HepG2 (cell line): ENCODE measurements around the gene RBM3. TPM values are rescaled to one million over a fixed set of nuclear protein-coding genes. Genes with fewer than 3 reads are reported as not detected.

Experiments
- ATAC-seq: fragments of 200-7000 bp; cut with Tn5 transposase; 3 replicates; pipeline ENCODE4 v1.9.1; 2020; ENCODE audit warnings: mild to moderate bottlenecking, moderate library complexity
- Bru-seq: library from RNA; stranded (reverse); fragments of 400-500 nt; gene quantifications from one replicate; lab custom pipeline; 2021; lab: Mats Ljungman, UMichigan
- BruChase-seq, 2 experiments: library from RNA; stranded (reverse); fragments of 400-500 nt; gene quantifications; one replicate each; lab custom pipeline; 2021; lab: Mats Ljungman, UMichigan
- BruUV-seq: library from RNA; stranded (reverse); fragments of 400-500 nt; replicated peaks from 2 replicates; lab custom pipeline; 2021; lab: Mats Ljungman, UMichigan
- CTCF ChIA-PET: fragments of 300-600 bp; formaldehyde crosslinking; extraction: SDS; loops from one replicate; lab custom pipeline; 2021; ENCODE audit warnings: low total read pairs, inconsistent platforms, low intra/inter-chr PET ratio; lab: Yijun Ruan, JAX
- POLR2A ChIA-PET: fragments of 350-600 bp; sonication (Branson Sonifier 250); formaldehyde crosslinking; loops from one replicate; lab custom pipeline; 2020; ENCODE audit warnings: antibody characterized with exemption, inconsistent platforms; lab: Yijun Ruan, JAX
- DNase-seq: peaks from one replicate; pipeline ENCODE4 v3.0.0-alpha.2; 2015; ENCODE audit warnings: low spot score
- FAIRE-seq: peaks from 3 replicates; lab custom pipeline; 2011; peaks lifted over from hg19 to GRCh38; lab: Jason Lieb, UNC
- H2AFZ ChIP-seq: one replicate; pipeline ENCODE4 v1.6.1; 2011; ENCODE audit warnings: low read length, inconsistent platforms
- H3K27ac ChIP-seq: fragments of 300-600 bp; 3 replicates; pipeline ENCODE4 v1.8.0; 2011; ENCODE audit warnings: mixed run types, mild to moderate bottlenecking, mixed read lengths, low read length, inconsistent platforms; ENCODE audit not compliant: insufficient read depth; ENCODE audit errors: extremely low read length
- H3K27me3 ChIP-seq, 2 experiments: fragments of 200-600 bp in 1 of 2; 2 replicates in 1 of 2; 3 replicates in 1 of 2; pipeline versions ENCODE4 v1.6.0 to v1.8.0; 2011; ENCODE audit warnings: low read length in 2 of 2, mild to moderate bottlenecking in 2 of 2, moderate library complexity in 2 of 2, inconsistent platforms in 1 of 2; ENCODE audit not compliant: insufficient read depth in 2 of 2, control insufficient read depth in 1 of 2
- H3K36me3 ChIP-seq, 2 experiments: fragments of 200-600 bp in 1 of 2; replicated peaks in 1 of 2; 2 replicates in 1 of 2; 3 replicates in 1 of 2; pipeline versions ENCODE4 v1.5.1 to v1.8.0; 2011; ENCODE audit warnings: low read length in 2 of 2, inconsistent platforms in 1 of 2; ENCODE audit not compliant: insufficient read depth in 2 of 2, control insufficient read depth in 1 of 2
- H3K4me1 ChIP-seq: 2 replicates; pipeline ENCODE4 v1.5.1; 2012; ENCODE audit warnings: low read length, inconsistent platforms; ENCODE audit not compliant: insufficient read depth
- H3K4me2 ChIP-seq: 2 replicates; pipeline ENCODE4 v1.6.0; 2011; ENCODE audit warnings: low read depth, low read length, inconsistent platforms
- H3K4me3 ChIP-seq, 3 experiments: fragments of 200-600 bp in 1 of 3; sonication (generic), shearing (Covaris generic) in 1 of 3; replicated peaks in 1 of 3; 2 replicates each; pipeline ENCODE4 v1.5.1; 2011 to 2016; ENCODE audit warnings: low read length in 3 of 3, inconsistent platforms in 2 of 3, low read depth in 2 of 3, mild to moderate bottlenecking in 2 of 3, control low read depth in 1 of 3, mixed read lengths in 1 of 3; ENCODE audit not compliant: insufficient read depth in 1 of 3
- H3K79me2 ChIP-seq: one replicate; pipeline ENCODE4 v1.6.1; 2011; ENCODE audit warnings: low read length, inconsistent platforms; ENCODE audit not compliant: insufficient read depth
- H3K9ac ChIP-seq: 2 replicates; pipeline ENCODE4 v1.6.0; 2011; ENCODE audit warnings: mild to moderate bottlenecking, low read depth, low read length, inconsistent platforms; ENCODE audit not compliant: insufficient read depth
- H3K9me3 ChIP-seq: 2 replicates; pipeline ENCODE4 v1.5.1; 2012; ENCODE audit warnings: mild to moderate bottlenecking, low read length
- H4K20me1 ChIP-seq: 2 replicates; pipeline ENCODE4 v1.6.0; 2011; ENCODE audit warnings: inconsistent platforms, mild to moderate bottlenecking, low read length, moderate library complexity; ENCODE audit not compliant: insufficient read depth
- E2F2 ChIP-seq: sonication (generic); formaldehyde crosslinking; IDR thresholded peaks from 2 replicates; pipeline ENCODE4 v1.4.0; 2020; ENCODE audit warnings: missing genetic modification reagents, borderline replicate concordance
- HDAC1 ChIP-seq: sonication (generic); formaldehyde crosslinking; IDR thresholded peaks from 2 replicates; pipeline ENCODE4 v1.5.1; 2020; ENCODE audit warnings: mild to moderate bottlenecking, missing genetic modification reagents
- JUND ChIP-seq: sonication (generic); formaldehyde crosslinking; IDR thresholded peaks from 2 replicates; pipeline ENCODE4 v1.8.0; 2022; ENCODE audit warnings: mild to moderate bottlenecking, missing genetic modification reagents
- MZF1 ChIP-seq: sonication (generic); formaldehyde crosslinking; IDR thresholded peaks from 2 replicates; pipeline ENCODE4 v1.8.1; 2023; ENCODE audit warnings: mild to moderate bottlenecking, missing genetic modification reagents, borderline replicate concordance
- NR2C2 ChIP-seq: sonication (generic); formaldehyde crosslinking; IDR thresholded peaks from 2 replicates; pipeline ENCODE4 v1.4.0; 2020; ENCODE audit warnings: missing genetic modification reagents, mild to moderate bottlenecking, moderate library complexity, borderline replicate concordance
- PCBP1 ChIP-seq: fragments of 200-400 bp; formaldehyde crosslinking; IDR thresholded peaks from 2 replicates; pipeline ENCODE4 v1.6.1; 2017; ENCODE audit warnings: mild to moderate bottlenecking, low read depth, low read length, borderline replicate concordance
- TCF7 ChIP-seq: sonication (generic); IDR thresholded peaks from 2 replicates; pipeline ENCODE4 v1.6.1; 2016; ENCODE audit warnings: antibody characterized with exemption, low read depth
- ZBTB1 ChIP-seq: sonication (generic); formaldehyde crosslinking; IDR thresholded peaks from 2 replicates; pipeline ENCODE4 v1.4.0; 2020; ENCODE audit warnings: missing genetic modification reagents, borderline replicate concordance
- ZFP37 ChIP-seq: sonication (generic); formaldehyde crosslinking; IDR thresholded peaks from 2 replicates; pipeline ENCODE4 v1.4.0; 2020; ENCODE audit warnings: missing genetic modification reagents, borderline replicate concordance
- ZNF101 ChIP-seq: sonication (generic); formaldehyde crosslinking; IDR thresholded peaks from 2 replicates; pipeline ENCODE4 v1.4.0; 2020; ENCODE audit warnings: mild to moderate bottlenecking, low read depth, missing genetic modification reagents, borderline replicate concordance
- ZNF205 ChIP-seq: IDR thresholded peaks from 2 replicates; pipeline ENCODE4 v1.6.1; 2018; ENCODE audit warnings: missing biosample characterization, missing genetic modification reagents
- ZNF382 ChIP-seq: sonication (generic); formaldehyde crosslinking; IDR thresholded peaks from 2 replicates; pipeline ENCODE4 v1.5.0; 2020; ENCODE audit warnings: missing genetic modification reagents, mild to moderate bottlenecking, borderline replicate concordance
- WGBS: methylation state at CpG from one replicate; pipeline ENCODE4 v1.1.6; 2017; ENCODE audit warnings: low lambda C conversion rate; 5-methylcytosine and 5-hydroxymethylcytosine counted together
- in situ Hi-C: cut with HindIII; loops from 2 replicates; pipeline ENCODE4 v1.10.0; 2017; ENCODE audit warnings: low pct_unique_long_range_greater_than_20kb; ENCODE audit not compliant: extremely low pct_ligation_motif_present
- intact Hi-C: fragments of 100-400 bp; cut with micrococcal nuclease; formaldehyde crosslinking; loops from one replicate; pipeline ENCODE4 v1.10.0; 2022; ENCODE audit not compliant: unreplicated experiment
- long read RNA-seq, 2 experiments: library from RNA in 1 of 2; library from polyadenylated mRNA in 1 of 2; stranded (forward) in 1 of 2; unstranded in 1 of 2; transcript quantifications; one replicate each; pipeline ENCODE4 v2.0.0, GENCODE V29; 2019 to 2022
- polyA minus RNA-seq, 3 experiments: library from RNA; depleted of rRNA, polyadenylated mRNA; stranded (reverse); fragments of >200 nt; gene quantifications; 2 replicates each; pipeline ENCODE4 v1.2.3, GENCODE V29; 2011; ENCODE audit warnings: low replicate concordance in 1 of 3
- polyA plus RNA-seq, 8 experiments: library from polyadenylated mRNA; depleted of rRNA in 3 of 8; stranded (reverse) in 7 of 8; unstranded in 1 of 8; fragments of >200 nt; fragmentation: Illumina TruSeq in 4 of 8; extraction: Trizol in 4 of 8; gene quantifications; 2 replicates each; pipeline versions ENCODE4 v1.2.1 to v1.2.3, GENCODE V29; 2011 to 2016; ENCODE audit warnings: low read depth in 4 of 8, missing spikeins in 1 of 8, mixed read lengths in 1 of 8; ENCODE audit not compliant: insufficient read depth in 1 of 8
- total RNA-seq, 5 experiments: library from RNA; depleted of rRNA; stranded (reverse); fragments of >200 nt; fragmentation: Illumina TruSeq; extraction: Trizol; gene quantifications; 2 replicates each; pipeline ENCODE4 v1.2.3, GENCODE V29; 2016; ENCODE audit warnings: low read depth in 1 of 5

The RBM3 gene
- total RNA-seq (2016; rRNA removed; fragmentation: Illumina TruSeq; extraction: Trizol) (182 and 239 TPM in 2 replicates), polyA plus RNA-seq (2011; rRNA removed) (109 and 123 TPM in 2 replicates), polyA minus RNA-seq (2011; rRNA and poly(A)+ RNA removed; ENCODE audit: low replicate concordance) (139 and 240 TPM in 2 replicates), Bru-seq, nascent RNA (percentile 99 among the genes with signal in this experiment), BruChase-seq, experiment 1, labeled RNA remaining after a 6-hour chase (percentile 99 among the genes with signal in this experiment), BruChase-seq, experiment 2, labeled RNA remaining after a 2-hour chase (percentile 99 among the genes with signal in this experiment)
- total RNA-seq (2016; cell fraction: cytosol; rRNA removed; fragmentation: Illumina TruSeq; extraction: Trizol; ENCODE audit: low read depth) = 72.2 and 83.3 TPM in 2 replicates
- 186 and 267 TPM in 2 replicates for total RNA-seq (2016; cell fraction: insoluble cytoplasmic fraction; rRNA removed; fragmentation: Illumina TruSeq; extraction: Trizol)
- 111 and 139 TPM in 2 replicates for total RNA-seq (2016; cell fraction: membrane; rRNA removed; fragmentation: Illumina TruSeq; extraction: Trizol)
- 96.1 and 99.4 TPM in 2 replicates for total RNA-seq (2016; cell fraction: nucleus; rRNA removed; fragmentation: Illumina TruSeq; extraction: Trizol)
- polyA plus RNA-seq (2011; cell fraction: cytosol; rRNA removed) = 78.5 and 83.5 TPM in 2 replicates
- polyA plus RNA-seq (2011; cell fraction: nucleus; rRNA removed) = 120 and 154 TPM in 2 replicates
- polyA plus RNA-seq (2012) = 62.4 and 136 TPM in 2 replicates
- 83.2 and 86.4 TPM in 2 replicates for polyA plus RNA-seq (2016; cell fraction: cytosol; fragmentation: Illumina TruSeq; extraction: Trizol; ENCODE audit: low read depth)
- 284 and 351 TPM in 2 replicates for polyA plus RNA-seq (2016; cell fraction: insoluble cytoplasmic fraction; fragmentation: Illumina TruSeq; extraction: Trizol; ENCODE audit: low read depth)
- polyA plus RNA-seq (2016; cell fraction: membrane; fragmentation: Illumina TruSeq; extraction: Trizol; ENCODE audit: low read depth) = 125 and 144 TPM in 2 replicates
- 196 and 214 TPM in 2 replicates for polyA plus RNA-seq (2016; cell fraction: nucleus; fragmentation: Illumina TruSeq; extraction: Trizol; ENCODE audit: insufficient read depth, low read depth)
- polyA minus RNA-seq (2011; cell fraction: cytosol; rRNA and poly(A)+ RNA removed) = 47.4 and 57.2 TPM in 2 replicates
- 163 and 176 TPM in 2 replicates for polyA minus RNA-seq (2011; cell fraction: nucleus; rRNA and poly(A)+ RNA removed)
- long read RNA-seq, experiment 1, transcript RBM3-202 (6 exons, 1,130 nt) = minor isoform, 7 of 347 reads
- long read RNA-seq, experiment 1, transcript RBM3-203 (7 exons, 2,162 nt) = major isoform, 306 of 347 reads
- long read RNA-seq, experiment 1, partial matches to known transcripts = 21 of 347 reads
- long read RNA-seq, experiment 1, other reads (novel, unspliced or antisense) = 13 of 347 reads
- long read RNA-seq, experiment 2, transcript RBM3-203 (7 exons, 2,162 nt) = major isoform, 93 of 239 reads
- long read RNA-seq, experiment 2, transcript RBM3-202 (6 exons, 1,130 nt) = minor isoform, 26 of 239 reads
- long read RNA-seq, experiment 2, partial matches to known transcripts = 112 of 239 reads
- long read RNA-seq, experiment 2, other reads (novel, unspliced or antisense) = 7 of 239 reads

DNA sequence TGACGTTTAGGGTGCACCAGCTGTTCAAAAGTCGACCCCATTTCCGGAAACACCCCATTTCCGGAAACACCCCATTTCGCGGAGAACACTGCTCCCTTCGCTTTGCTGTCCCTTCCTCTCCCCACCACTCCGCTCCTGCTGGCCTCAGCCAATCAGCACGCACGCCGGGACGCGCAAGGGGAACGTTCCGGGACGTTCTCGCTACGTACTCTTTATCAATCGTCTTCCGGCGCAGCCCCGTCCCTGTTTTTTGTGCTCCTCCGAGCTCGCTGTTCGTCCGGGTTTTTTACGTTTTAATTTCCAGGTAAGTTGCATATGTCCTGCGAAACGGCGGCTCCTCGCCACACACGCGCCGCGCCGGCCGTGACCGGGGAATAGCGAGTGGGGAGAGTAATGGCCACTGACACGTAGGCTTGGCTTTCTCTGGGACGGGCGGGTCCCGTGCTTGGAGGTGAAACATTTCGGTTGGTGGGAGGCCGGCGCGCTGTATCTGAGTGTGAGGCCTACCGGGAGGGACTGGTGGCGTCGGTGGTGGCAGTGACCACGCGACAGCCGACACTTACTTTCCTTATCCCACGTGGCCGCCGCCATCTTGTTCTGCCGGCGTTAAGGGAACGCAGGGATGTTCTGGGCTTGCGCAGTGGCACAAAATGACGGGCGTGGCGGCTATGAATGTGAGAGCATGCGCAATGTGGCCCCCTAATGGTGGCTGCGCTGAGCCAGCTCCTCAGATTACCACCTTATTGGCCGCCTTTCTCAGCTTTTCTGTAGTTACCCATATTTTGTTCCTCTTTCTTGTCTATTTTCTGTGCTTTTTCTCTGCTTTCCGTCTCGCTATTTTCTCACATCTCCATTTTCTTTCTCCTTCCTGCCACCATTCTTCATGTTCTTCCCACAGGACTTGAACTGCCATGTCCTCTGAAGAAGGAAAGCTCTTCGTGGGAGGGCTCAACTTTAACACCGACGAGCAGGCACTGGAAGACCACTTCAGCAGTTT is at the start of gene RBM3:
TSS of gene RBM3 (plus strand) at position 215 of the 997 bp plus-strand sequence. CDS start at position 912, 697 bp downstream.
- H3K27me3 ChIP-seq = no peaks in the 10 kb centered on the region; a peak in 1 of 5 replicates
- POLR2A ChIA-PET = interaction anchor here (0.6 to 1.8 kb wide), 16 partner anchors 9 to 689 kb away, joined by 3 to 28 read pairs (median 6); partner anchors contain the start of genes EBP and TBC1D25
- CTCF ChIA-PET = no interaction called here
- H3K79me2 ChIP-seq = peaks cover 16% of the 10 kb centered on the region
- ATAC-seq (peak; percentile 97), FAIRE-seq (peak; percentile 94), DNase-seq (peak; percentile 82)
- H4K20me1 ChIP-seq = peaks cover 6% of the 10 kb centered on the region
- peaks cover 4 to 32% of the 10 kb centered on the region in 2 experiments; a peak in 4 of 5 replicates for H3K36me3 ChIP-seq
- in situ Hi-C loops = no loop called here
- intact Hi-C loops = no loop called here
- H3K9ac ChIP-seq = peak within 1 kb of the TSS; percentile 97
- H3K4me2 ChIP-seq = peak within 1 kb of the TSS; percentile 88
- peak within 1 kb of the TSS; percentile 97 for H3K27ac ChIP-seq
- H3K9me3 ChIP-seq = no peaks in the 10 kb centered on the region
- 3% methylated on average over 21 of the region's 71 CpGs for WGBS
- H3K4me1 ChIP-seq = peaks cover 24% of the 10 kb centered on the region
- H3K4me3 ChIP-seq = peak within 1 kb of the TSS; percentile 73 to 79 (median 74)
- H2AFZ ChIP-seq = peak within 1 kb of the TSS; percentile 86
- TSS peak; percentile 76 for BruUV-seq
- TF ChIP-seq ZNF101 (CRISPR knock-in tag) (no peak), HDAC1 (CRISPR knock-in tag) (peak; percentile 44), ZBTB1 (CRISPR knock-in tag) (no peak), JUND (CRISPR knock-in tag) (no peak), NR2C2 (CRISPR knock-in tag) (peak; percentile 58; the same call in 1 of the 2 replicates), ZFP37 (CRISPR knock-in tag) (peak; percentile 75; the same call in 1 of the 2 replicates), E2F2 (no peak), ZNF205 (CRISPR knock-in tag) (no peak), PCBP1 (no peak), TCF7 (no peak), MZF1 (CRISPR knock-in tag) (no peak), ZNF382 (CRISPR knock-in tag) (no peak)
